ENCODE data around the gene FOXO3.

DNA sequence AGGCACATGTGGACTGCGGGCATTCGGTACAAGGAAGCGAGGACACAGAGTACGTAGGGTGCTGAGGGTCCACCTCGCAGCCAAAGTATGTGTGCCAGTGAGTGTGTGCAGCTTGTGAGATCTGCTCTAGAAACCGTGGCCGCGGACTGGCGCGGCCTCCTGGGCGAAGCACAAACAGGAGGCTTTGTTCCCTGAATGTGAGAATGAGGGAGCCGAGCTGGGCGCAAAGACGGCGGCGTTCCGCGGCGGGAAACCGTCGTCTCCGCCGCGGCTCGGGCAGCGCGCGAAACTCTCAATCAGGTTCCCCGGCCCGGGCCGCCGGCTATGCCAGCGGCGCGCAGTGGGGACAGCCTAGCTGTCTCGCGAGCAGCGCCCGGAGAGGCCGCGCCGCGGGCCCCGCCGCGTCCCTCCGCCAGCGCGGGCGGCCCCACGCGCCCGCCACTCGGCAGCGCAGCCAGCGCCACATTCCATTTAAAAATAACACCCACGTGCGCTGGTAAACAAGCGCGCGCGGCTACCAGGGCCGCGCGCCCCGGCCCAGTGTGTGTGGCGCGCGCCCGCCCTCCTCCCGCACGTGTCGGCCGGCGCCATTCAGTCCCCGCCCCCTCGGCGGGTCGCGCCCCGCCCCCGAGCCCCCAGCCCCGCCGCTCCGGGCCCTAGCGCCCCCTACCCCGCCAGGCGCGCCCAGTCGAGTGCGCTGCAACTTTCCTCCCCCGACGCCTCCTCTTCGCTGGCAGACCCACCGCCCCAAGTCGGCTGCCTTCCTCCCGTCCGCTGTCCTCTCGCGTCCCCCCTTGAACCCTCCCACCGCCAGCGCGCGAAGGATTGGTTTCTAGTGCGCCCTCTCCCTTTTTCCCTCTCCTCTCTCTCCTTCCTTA, 3.0 kb upstream of the FOXO3 start:
- TF ChIP-seq KAT7 (CRISPR knock-in tag; IDR thresholded peaks at IDR 0.05; ENCODE audit: borderline replicate concordance): peak; percentile 22; the same call in 1 of the 2 replicates
- TF ChIP-seq, protein P1, sequence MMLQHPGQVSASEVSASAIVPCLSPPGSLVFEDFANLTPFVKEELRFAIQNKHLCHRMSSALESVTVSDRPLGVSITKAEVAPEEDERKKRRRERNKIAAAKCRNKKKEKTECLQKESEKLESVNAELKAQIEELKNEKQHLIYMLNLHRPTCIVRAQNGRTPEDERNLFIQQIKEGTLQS (CRISPR knock-in tag; IDR thresholded peaks at IDR 0.05): no peak
- TF ChIP-seq, protein P2, sequence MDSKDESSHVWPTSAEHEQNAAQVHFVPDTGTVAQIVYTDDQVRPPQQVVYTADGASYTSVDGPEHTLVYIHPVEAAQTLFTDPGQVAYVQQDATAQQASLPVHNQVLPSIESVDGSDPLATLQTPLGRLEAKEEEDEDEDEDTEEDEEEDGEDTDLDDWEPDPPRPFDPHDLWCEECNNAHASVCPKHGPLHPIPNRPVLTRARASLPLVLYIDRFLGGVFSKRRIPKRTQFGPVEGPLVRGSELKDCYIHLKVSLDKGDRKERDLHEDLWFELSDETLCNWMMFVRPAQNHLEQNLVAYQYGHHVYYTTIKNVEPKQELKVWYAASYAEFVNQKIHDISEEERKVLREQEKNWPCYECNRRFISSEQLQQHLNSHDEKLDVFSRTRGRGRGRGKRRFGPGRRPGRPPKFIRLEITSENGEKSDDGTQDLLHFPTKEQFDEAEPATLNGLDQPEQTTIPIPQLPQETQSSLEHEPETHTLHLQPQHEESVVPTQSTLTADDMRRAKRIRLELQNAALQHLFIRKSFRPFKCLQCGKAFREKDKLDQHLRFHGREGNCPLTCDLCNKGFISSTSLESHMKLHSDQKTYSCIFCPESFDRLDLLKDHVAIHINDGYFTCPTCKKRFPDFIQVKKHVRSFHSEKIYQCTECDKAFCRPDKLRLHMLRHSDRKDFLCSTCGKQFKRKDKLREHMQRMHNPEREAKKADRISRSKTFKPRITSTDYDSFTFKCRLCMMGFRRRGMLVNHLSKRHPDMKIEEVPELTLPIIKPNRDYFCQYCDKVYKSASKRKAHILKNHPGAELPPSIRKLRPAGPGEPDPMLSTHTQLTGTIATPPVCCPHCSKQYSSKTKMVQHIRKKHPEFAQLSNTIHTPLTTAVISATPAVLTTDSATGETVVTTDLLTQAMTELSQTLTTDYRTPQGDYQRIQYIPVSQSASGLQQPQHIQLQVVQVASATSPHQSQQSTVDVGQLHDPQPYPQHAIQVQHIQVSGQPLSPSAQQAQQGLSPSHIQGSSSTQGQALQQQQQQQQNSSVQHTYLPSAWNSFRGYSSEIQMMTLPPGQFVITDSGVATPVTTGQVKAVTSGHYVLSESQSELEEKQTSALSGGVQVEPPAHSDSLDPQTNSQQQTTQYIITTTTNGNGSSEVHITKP (CRISPR knock-in tag; IDR thresholded peaks at IDR 0.05; ENCODE audit: low read depth): no peak
- TF ChIP-seq, protein P3, sequence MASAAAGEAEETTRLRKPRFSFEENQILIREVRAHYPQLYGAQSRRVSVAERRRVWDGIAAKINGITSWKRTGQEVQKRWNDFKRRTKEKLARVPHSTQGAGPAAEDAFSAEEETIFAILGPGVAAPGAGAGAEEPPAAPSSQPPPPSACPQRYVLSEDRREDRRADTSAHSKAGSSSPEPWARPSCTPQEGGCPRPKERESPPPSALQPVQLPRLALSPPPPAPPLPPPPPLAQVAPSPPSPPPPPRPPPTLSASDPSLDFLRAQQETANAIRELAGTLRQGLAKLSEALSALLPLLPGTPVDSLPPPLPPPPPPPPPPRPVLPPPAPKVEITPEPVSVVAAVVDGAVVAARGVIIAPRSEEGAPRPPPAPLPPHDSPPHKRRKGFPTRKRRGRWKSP (CRISPR knock-in tag; IDR thresholded peaks at IDR 0.05): peak; percentile 33; the same call in 1 of the 2 replicates
- TF ChIP-seq TCF12 (IDR thresholded peaks at IDR 0.05): no peak
- no peak for TF ChIP-seq TCF12 (CRISPR knock-in tag; IDR thresholded peaks at IDR 0.05)
- TF ChIP-seq POLR2A (IDR thresholded peaks at IDR 0.05; ENCODE audit: insufficient read depth in 1 of 2, low read depth in 2 of 2, low read length in 2 of 2): peak; percentile 32 to 35; a peak in 2 of 4 replicates
- TF ChIP-seq, protein P4, sequence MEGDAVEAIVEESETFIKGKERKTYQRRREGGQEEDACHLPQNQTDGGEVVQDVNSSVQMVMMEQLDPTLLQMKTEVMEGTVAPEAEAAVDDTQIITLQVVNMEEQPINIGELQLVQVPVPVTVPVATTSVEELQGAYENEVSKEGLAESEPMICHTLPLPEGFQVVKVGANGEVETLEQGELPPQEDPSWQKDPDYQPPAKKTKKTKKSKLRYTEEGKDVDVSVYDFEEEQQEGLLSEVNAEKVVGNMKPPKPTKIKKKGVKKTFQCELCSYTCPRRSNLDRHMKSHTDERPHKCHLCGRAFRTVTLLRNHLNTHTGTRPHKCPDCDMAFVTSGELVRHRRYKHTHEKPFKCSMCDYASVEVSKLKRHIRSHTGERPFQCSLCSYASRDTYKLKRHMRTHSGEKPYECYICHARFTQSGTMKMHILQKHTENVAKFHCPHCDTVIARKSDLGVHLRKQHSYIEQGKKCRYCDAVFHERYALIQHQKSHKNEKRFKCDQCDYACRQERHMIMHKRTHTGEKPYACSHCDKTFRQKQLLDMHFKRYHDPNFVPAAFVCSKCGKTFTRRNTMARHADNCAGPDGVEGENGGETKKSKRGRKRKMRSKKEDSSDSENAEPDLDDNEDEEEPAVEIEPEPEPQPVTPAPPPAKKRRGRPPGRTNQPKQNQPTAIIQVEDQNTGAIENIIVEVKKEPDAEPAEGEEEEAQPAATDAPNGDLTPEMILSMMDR (CRISPR knock-in tag; IDR thresholded peaks at IDR 0.05): peak; percentile 56
